HG03280 (cell line): ENCODE measurements around the gene PEG3.
"Not testable (repeated sequence)": the region's sequence is repeated elsewhere in the genome, so short reads cannot be mapped to it uniquely, and the experiment has no call there.

Experiments
- ATAC-seq: cut with Tn5 transposase; IDR thresholded peaks from one replicate; pipeline ENCODE4 v1.9.1; 2021; ENCODE audit warnings: mild to moderate bottlenecking, moderate library complexity; ENCODE audit not compliant: unreplicated experiment

PEG3 gene

DNA sequence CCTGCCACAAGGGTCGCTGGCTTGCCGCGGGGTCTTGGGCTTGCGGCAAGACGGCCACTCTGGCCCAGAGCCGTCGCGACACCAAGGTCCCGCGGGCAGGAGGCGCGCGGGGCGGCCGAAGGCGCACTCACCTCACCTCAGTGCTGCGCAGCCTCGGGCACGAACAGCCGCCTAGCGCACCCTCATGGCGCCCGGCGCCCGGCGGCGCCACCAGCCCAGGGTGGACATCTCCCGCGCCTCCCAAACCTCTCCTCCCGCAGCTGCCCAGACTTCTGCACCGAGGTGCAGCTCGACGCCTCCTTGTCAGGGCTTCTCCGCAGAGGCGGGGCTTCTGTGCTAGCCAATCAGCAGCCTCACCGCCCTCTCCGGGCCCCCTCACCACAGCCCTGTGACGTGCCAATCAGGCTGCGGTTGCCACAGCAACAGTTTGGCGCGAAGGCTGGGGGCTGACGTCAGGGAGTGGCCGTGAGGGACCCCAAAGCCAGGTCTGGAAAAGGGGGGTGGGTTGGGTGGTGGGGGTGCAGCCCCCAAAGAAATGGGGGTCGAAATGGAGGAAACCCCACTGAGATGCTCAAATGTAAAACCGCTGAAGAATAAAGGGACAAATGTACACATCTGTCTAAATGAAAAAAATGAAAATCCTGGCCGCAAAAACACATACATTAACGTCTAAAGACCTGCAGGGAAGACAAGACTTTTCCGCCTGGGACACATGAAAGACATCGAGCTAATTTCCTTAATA is at the start of gene PEG3, which contains the start of gene ZIM2:
PEG3 (minus strand) TSS at position 276 of the 742 bp plus-strand sequence. CDS start 16,071 bp downstream, outside the sequence.
ZIM2 (minus strand) TSS at position 276 of the 742 bp plus-strand sequence. CDS start 16,449 bp downstream, outside the sequence.
- ATAC-seq = no peak

DNA sequence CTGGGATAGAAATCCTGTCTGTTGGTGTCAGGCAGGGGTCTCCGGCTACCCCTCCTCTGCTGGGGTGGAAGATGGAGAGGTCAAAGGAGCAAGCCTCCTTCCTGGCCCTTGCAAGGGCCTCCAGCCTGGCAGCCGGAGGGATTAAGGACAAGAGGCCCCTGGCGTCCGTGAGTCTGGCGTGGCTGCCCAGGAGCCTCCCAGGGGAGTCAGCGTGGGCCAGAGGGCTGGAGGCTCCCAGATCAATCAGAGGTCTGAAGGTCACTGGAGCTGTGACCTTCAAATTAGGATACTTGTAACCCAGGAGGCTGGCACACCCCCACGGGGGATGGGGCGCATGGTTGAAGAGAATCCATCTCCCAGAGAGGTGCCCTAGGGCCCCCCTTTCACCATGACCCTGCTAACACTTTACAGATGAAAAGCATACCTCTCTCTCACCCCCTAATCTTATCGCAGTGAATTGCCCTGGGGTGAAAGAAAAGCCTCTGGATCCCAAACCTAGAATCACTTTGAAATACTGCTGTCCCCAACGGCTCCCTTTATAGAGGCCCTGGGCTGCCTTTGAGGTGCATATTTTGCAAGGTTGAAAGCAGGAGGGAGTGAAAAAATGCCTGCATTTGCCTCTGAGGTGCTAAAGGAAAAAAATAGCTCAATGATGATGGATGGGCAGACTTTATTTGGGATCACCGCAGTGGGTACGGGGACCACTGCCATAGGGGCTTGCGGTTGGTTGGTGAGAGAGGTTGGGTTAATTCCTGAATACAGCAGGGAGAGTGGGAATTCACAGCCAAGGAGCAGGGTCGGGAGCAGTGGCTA is 44.9 kb upstream of the PEG3 start:
- ATAC-seq = no peak

DNA sequence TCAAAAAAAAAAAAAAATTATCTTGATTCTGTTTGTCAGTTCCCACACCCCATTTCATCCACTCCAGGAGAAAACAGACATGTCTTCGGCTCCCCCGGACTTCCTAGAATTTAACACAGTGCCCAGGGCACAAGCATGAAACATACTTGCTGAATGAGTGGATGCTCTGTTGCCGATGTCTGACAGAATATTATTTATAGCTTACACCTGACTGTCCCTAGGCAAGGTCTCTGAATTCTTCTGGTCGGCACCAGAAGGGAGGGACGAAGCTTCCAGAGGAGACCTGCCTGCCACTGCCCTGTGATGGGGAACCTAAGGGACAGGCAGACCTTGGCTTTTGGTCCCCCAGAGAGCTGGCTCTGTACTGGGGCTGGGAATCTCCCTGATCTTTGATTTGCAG is 43.9 kb upstream of the PEG3 start:
- no peak for ATAC-seq

DNA sequence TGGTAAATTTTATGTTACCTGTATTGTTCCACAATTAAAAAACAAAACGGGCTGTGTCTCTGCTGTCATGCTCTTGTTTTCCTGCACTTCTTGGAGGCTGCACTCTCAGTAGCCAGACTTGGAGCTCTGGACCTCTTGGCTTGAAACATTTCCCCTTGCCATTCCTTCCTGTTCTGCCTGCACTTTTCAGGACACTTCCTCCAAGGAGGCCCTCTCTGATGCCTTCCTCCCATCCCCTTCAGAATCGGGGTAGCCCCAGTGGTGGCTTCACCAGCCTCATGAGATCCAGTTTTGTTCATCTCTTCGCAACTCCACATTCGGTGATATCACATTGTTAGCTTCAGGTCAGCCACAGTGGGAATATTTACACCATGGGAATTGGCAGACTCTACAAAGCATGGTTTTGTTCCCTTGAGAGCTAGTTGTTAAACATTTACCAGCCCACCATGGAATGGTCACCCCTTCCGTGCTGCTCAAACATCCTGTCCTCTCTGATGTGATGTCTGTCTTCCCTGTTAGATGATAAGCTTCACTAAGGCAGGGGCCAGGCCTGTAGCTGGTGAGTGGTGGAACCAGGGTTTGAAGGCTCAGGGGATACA is 40.2 kb upstream of the PEG3 start:
- no peak for ATAC-seq

DNA sequence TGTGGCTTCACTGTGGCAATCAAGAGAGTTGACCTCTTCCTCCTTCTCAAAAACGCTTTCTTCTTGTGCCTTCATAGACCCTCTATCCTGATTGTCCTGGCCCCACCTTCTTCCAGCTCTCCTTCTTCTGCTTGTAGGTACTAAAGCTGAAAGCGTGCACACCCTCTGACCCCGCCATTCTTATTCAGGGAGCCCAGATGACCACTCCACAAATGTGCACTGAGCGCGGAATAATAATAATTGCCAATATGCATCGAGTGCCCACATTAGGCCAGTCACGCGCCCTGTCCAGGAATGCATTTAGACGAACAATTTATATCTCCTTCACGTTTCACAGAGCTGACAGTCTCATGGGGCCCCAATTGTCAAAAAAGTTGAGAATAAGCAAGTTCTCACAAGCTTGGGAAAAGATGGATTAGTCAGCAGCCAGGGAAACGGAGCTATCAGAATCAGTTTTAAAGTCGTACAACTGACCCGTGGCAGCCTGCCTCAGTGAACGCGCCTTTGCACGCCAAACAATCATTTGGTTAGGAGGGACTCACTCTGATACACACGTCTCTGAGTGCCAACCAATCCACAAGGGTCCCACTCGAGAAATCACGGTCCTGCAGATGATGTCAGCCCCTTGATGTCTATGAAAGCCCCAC is 36.7 kb upstream of the PEG3 start:
- ATAC-seq = no peak

DNA sequence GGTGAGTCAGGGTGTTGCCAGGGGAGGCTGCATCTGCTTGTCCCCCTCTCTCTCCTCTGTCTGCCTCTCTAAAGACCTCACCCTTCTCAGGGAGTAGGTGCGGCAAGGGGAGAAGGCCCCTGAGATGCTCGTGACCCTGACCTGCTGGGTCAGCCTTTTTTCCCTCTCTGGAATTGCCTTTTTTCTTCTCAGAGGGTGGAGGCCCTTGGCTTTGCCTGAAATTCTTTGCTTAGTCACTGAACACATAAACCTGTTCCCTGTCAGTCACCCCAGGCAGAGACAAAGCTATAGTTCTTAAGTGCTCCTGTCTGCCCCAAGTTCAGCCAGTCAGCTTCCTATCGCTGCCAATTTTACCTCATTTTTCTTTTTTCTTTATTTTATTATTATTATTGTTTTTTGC is 35.2 kb upstream of the PEG3 start:
- ATAC-seq = no peak

DNA sequence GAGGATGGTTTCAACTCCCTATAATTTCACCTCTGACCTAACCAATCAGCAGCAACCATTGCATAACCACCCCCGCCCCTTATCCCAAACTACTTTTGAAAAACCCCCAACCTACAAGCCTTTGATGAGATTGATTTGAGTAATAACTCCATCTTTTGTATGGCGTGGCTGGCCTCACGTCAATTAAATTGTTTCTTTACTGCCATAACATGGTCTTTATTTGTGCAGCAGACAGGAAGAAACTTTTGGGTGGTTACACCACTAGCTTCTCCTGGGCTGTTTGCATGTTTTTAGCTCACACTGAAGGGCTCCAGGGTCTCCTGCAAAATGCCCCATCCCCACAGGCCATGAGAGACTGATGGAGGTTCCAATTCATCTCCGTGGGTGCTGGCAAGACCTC is 34.0 kb upstream of the PEG3 start:
- no peak for ATAC-seq

DNA sequence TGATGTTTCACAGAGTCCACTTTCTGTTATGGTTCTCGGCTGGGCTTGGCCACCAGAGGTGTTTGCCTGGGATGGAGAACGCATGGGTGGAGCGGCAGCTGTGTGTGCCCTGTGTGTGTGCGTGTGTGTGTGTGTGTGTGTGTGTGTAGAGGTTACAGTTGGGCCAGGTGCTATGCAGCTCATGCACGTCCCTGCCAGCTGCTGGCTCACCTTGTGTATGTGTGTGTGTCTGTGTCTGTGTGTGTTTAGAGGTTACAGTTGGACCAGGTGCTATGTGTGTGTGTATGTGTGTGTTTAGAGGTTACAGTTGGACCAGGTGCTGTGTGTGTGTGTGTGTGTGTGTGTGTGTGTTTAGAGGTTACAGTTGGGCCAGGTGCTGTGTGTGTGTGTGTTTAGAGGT is 33.0 kb upstream of the PEG3 start:
- ATAC-seq = no peak

DNA sequence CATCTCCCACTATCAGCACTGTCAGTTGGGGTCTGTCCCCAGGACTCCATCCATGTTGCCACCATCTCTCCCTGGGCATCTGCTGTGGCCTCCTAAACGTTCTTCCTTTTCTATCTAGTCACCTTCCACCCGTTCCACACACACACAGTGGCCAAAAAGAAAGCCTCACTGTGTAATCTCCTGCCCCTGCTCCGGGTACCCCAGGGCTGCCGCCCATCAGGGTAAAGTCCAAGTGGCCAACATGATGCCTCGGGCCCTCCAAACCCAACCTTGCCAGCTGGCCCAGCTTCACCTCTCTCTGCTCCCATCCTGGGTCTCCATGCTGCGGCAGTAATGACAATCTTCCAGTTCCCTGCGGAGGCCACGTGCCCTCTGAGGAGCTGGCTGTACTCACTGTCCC is 29.4 kb upstream of the PEG3 start:
- ATAC-seq = no peak

DNA sequence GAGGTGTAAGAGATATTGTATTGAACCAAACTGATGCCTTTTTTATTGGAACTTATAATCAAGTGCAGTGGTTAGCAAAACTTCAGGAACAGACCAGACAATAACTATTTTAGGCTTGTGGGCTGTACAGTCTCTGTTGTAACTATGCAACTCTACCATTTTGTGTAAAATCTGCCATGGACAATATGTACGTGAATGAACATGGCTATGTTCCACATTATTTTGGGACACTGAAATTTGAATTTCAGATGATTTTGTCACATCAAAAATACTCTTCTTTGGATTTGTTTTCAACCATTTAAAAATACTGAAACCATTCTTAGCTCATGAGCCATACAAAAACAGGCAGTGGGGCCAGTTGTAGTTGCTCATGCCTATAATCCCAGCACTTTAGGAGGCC is 27.9 kb upstream of the PEG3 start:
- ATAC-seq = no peak

DNA sequence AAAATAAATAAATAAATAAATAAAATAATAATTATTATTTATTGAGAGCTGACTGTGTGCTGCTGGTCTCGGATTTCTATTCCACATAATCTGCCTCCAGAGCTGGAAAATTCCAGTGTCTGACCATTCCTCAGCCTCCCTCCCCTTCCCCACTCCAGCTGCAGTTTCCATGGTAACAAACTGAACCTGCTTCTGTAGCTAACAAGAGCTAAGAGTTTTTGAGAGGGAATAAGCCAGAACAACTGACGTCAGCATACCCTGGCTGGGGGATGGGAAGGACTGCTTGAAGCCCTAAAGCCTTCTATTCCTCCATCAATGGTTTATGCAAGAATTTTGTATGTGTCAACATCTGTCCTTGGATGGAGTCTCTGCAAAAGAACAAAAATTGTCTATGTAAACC is 26.0 kb upstream of the PEG3 start:
- no peak for ATAC-seq

DNA sequence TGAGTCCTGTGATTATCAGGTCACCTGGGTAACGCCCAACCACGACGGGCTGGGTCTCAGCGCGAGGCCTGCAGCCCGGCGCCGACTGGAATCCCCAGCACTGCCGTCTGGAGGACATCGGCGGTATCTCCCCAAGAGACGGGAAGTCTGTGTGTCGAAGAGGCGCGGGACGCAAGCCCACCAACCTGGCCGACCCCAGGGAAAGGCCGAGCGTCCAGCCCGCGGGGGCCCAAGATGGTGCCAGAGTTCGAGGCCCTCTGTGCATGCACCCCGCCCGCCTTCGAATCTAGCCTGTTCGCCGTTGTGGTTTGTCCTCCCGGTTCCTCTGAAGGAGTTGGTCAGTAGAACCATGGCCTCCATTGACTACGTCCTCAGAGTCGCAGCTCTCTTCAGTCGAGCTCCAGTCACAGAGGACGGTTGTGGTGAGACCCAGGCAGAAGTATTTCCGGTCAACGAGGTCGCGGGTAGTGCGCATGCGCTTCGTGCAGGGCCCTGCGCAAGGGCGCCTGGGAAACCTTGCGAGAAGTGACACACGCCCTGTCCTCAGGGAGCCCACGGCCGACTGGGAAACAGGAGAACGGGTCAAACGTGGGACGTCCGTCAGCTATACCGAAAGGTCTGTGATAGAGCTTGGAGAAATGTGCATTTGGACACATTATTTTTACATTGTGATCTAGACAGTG is 24.1 kb upstream of the PEG3 start:
- ATAC-seq = no peak

DNA sequence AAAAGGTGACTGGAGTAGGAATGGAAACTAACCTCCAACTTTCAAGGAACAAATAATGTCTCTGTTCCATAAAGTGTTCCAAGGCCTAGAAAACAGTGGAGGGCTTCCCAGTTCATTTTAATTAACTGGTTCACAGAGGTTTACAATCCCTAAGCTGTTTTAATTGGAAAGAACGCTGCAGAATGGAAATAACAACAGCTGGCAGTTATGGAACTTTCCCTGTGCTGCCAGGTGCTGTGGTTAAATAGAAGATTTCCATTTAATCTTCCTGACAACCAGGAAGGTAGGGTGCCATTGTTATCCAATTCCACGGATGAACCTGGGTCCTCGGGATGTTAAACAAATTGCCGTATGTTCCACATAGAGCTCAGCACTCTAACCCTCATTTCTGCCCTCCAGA is 22.2 kb upstream of the PEG3 start:
- no peak for ATAC-seq

DNA sequence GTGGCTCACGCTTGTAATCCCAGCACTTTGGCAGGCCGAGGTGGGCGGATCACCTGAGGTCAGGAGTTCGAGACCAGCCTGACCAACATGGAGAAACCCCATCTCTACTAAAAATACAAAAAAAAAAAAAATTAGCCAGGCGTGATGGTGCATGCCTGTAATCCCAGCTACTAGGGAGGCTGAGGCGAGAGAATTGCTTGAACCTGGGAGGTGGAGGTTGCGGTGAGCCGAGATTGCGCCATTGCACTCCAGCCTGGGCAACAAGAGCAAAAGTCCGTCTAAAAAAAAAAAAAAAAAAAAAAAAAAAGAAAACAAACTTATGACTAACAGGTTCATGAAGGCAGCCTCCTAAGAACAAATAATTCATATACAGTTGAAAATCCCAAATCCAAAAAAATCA is 19.9 kb upstream of the PEG3 start:
- not testable (repeated sequence) for ATAC-seq

DNA sequence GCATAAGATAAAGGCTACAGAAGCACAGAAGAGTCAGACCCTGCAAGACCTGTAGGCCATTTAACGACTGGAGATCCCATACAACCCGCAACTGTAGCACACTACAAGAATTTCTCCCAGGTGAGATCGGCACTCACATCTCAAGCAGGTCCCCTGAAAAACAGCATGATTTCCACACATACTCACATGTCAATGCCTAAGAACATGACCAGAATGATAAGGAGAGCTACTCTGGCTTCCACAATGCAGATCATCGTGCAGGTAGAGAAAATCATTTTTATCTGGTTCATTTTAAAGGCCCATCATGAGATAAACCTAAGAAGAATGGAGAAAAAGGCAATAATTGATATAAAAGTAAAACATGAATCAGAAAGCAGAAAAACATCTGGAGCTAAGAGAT is 17.5 kb upstream of the PEG3 start:
- ATAC-seq = no peak

DNA sequence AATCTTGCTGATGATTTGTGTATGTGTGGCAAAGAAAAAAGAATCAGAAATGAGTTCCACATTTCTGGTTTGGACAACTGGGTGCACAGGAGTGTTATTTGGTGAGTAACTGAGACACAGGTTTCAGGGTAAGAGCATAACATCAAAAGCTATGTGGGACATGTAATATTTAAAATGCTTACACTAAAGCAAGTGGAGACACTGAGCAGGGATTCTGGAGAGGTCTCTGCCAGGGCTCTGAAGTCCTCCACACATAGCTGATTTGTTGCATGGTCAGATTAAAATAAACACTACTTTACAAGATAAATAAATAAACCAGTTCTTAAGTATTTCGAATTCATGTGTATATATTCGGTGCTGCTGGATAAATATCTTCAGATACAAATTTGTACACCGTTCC is 16.3 kb upstream of the PEG3 start:
- no peak for ATAC-seq

DNA sequence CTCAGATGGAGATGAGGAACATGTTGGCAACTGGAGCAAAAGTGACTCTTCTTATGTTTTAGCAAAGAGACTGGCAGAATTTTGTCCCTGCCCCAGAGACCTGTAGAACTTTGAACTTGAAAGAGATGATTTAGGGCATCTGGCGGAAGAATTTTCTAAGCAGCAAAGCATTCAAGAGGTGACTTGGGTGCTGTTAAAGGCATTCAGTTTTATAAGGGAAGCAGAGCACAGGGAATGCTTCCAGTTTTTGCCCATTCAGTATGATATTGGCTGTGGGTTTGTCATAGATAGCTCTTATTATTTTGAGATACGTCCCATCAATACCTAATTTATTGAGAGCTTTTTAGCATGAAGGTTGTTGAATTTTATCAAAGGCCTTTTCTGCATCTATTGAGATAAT is 11.8 kb upstream of the PEG3 start:
- not testable (repeated sequence) for ATAC-seq

DNA sequence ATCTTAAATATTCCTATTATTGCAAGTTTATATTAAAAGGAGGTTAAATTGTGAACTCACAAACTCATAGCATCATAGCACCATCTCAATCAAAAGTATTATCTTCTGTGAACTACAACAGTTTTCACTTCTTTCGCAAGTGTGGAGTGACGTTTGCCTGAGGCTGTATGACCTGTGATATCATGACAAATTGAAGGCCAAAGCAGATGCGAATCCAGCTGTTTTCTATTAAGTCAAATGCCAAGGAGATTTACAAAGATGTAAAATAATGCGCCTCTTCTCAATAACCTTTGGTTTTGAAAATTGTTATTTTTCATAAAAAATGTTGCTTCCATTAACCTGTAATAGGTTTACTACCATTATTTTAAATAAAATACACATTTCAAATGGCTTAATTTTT is 7.6 kb upstream of the PEG3 start:
- ATAC-seq = no peak

DNA sequence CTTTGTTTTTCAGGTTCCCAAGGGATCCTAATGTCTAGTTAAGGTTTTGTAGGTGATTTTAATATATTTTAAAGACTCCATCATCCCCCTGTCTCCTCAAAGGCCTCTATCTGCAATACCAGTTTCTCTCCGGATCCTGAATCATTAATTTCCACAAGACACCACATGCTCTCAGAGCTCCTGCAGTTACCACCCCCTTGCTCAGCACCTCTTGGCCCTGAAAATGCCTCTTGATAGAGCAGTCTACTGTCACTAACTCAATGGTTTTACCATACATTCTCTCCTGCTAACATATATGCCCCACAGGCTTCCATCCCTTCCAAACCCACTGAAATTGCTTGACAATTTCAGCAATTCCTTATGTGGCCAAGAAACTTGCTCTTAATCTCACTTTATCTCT is 1.9 kb upstream of the PEG3 start:
- no peak for ATAC-seq

DNA sequence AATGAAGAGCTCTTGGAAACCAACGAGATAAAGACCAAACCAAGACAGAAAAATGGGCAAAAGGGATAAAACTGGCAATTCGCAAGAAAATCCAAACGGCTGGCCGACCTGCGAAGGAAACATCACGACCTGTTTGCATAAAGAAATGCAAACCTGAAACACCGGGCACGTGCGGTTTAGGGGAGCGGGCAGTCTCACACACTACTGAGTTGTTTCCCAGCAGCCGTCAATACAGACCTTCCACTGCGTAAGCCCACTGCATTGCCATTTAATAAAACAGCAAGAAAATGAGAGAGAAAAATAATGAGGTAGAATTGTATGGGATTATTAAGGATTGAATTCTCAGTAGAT is 642 bp upstream of the PEG3 start:
- ATAC-seq = no peak
